Measurements from ENCODE around the gene SCRN3.

GRCh38 chr2:174436351-174436750 lies 40.8 kb downstream of the SCRN3 start:
- no peak for TF ChIP-seq CTCF (conservative IDR thresholded peaks at IDR 0.05; ENCODE audit: low read depth, low read length)
- no peak for TF ChIP-seq EZH2 (IDR thresholded peaks at IDR 0.05; ENCODE audit: borderline replicate concordance, low read depth, low read length, poor library complexity, severe bottlenecking)

Data from A673 (cell line).